Stimulated activated CD4-positive, alpha-beta T cell treated with anti-CD3 and anti-CD28 coated beads, TNF-alpha, amount 100 ng/mL, for 24 hours (primary cell): ENCODE measurements around the gene DAGLA.

Experiments used
- DNase-seq, 3 experiments: peaks; one replicate each; pipeline ENCODE4 v3.0.0-alpha.2; 2020; ENCODE audit warnings: low read depth in 3 of 3

The DAGLA gene

DNA sequence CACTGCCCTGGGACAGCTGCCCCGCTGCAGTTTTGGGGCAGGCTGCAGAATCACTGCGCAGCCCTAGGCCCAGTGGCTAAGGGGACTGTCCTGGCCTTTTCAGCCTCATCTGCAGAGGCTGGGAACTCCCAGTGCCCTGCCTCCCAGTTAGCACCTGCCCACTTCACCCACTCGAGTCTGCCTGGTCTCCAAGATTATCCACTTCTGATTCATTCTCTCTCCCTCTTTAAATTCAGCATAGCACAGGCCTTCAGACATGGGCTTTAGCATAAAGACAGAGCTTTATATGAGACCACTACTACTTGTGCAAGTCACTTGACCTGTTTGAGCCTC is 8.9 kb downstream of the DAGLA start:
- no peak for DNase-seq

DNA sequence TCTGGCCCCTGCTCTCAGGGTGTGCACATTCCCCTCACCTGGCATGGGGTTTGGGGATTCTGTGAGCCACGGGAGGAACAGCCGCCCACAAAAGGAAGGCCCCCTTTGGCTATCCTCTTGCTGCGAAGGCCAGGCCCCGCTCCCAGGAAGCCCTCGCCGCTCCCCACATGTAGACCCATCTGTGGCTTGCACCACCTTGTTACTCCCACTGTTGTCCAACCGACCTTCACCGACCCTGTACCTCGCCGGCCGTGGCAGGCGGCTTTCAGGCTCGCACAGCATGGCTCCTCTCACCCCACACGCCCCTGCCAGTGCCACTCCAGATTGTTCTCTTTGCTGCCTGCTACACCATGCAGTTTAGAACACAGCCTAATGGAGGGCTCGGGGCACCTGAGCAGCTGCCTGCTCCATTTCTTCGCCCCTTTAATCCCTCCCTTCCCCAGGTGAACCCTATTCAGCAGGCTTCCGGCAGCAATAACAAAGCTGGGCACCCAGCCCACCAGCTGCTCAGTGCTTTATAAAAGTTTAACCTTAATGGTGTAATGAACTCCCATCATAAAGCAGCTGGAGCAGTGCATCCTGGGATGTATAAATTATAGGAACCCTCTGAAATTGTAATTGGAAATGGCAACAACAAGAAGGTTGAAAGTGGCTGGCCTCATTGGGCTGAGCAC is 10.7 kb downstream of the DAGLA start:
- DNase-seq = no peak

DNA sequence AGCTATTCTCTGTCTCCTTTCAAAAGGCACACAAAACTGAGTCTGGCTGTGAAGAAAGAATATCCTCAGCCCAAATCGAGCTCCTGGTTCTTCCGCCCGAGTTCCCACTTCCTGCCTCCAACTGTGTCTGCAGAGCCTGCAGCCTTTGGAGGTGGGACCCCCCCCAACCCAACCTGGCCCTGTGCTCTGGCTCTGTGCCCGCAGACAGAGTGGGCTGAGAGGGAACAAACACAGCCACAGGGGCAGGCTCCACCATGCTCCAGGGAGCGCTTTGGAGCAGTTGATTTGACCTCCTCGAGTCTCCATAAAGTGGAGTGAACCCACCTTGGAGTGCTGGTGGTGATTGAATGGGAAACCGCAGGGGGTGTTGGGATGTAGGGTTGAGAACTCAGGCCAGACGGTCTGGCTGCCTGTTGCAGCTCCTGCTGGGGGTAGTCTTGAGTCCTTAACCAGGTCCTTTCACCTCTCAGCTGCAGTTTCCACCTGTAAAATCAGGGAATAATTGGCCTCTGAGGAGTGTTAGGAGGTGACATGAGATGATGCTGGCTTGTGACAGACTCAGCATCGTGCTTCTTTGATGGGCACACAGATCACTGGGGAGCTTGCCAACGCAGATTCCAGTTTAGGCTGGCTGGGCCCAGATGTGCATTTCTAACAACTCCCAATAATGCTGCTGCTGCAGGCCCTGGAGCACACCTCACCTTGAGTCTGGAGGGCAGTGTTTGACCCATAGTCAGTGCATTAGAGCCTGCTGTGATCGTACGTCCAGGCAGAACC is 11.4 kb downstream of the DAGLA start:
- no peak for DNase-seq

DNA sequence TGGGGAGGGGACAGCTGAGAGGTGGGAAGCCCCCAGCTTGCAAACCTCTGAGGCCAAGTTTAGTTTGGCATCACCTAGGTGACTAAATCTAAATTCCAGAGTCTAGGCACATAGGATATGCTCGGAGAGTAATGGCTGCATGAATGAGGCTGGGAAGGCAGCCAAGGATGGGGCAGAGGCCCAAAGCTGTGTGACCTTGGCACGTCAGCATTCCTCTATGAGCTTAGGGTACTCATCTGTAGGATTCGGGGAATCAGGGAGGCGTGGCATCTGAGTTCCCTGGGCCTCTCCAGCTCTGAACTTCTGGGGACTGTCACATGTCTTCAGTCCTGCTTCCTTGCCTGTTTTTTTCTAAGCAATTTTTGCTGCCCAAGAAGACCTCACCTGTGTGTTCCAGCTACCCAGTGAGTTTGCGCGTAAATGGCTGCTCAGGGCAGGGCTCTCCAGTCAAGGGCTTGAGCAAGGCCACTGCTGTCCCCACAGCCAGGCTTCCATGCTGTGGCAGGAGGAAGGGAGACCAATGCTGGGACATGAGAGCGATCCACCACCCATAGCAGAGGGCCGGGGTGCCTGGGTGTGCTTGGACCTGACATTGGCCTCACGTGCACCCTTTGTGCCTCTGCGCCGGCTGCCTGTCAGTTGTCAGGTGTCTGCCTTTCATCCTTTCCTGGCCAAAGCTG is 13.9 kb downstream of the DAGLA start:
- DNase-seq = no peak

DNA sequence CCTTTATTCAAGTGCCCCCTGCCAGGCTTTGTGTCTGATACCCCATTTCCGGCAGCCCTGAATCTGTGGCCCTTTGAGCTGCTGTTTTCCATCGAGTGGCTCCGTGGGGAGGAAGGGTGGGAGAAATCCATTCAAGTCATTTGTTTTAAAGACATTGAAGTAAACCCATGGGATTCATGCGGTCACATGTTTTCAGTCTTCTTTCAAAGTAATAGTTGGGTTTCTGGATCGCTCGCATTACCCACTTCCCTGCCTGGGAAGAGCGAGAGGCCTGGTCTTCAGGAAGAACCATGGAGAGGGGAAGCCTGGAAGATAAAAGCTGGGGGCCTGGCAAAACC is 14.4 kb downstream of the DAGLA start:
- no peak for DNase-seq

DNA sequence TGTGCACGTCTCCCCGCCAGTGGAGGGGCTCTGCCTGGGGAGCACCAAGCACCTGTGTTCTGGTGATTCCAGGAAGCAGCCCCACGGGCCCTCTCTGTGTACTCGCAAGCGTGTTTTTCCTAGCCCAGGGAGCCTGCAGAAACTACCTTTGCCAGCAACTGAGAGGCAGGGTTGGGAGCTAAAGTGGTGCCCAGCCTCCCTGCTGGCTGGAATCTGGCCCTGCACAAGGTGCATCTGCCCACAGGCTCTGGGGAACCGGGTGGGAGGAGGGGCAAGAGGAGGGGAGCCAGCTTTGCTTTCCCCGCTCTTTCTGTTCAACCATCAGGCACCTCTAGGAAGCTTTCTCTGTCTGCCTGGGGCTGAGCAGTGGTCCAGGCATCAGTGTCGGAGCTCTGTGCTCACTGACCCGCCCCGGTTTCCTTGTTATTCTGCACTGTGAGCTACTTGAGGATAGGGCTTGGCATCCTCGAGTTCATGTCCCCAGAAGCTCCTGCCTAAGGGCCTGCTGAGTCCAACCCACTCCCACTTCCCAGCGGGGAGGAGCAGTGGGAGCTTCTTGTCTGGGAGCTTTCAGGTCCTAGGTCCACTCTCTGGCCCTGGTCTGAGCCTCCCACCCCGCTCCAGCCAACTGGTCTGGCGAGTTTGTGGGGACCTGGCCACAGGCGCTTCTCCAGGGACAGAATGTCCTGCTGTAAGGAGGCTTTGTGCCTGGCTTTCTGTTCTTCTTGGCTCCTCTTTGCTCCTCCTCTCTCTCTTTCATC is 14.9 kb downstream of the DAGLA start:
- DNase-seq = no peak

DNA sequence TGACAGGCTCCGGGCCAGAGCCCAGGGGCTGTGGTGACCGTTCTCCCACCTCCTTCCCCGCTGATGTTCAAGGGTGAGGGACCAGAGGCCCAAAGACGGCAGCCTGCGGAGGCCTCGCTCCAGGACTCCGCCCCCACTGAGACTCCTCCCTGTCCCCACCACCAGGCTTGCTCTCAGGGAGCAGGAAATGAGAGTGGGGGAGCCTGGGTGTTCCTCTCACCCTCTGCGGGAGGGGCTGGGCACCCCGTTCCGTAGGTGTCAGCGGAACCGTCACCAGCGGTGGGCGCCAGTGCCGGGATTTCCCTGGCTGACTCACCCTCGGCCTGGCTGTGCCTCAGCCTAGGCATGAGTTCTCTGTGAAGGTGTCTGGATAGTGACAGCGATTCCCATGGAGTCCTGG is 15.7 kb downstream of the DAGLA start:
- DNase-seq = peak; percentile 86 to 95 (median 86)

DNA sequence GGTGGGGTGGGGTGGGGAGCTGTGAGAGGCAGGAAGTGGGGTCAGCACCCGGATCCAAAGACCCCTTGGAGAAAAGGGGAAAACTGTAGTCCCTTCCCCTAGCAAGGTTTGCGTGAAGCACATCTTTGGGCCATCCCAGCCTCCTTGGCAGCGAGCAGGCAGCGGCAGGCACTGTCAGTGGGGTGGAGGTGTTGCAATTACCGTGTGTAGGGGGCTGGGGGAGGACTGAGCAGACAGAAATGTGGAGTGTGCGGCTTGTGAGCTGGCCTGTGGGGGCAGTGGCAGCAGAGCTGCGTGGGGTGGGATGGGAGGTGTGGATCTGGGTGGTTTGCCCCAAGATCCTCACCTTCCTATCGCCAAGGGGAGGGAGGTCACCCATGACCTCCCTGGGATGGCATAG is 16.4 kb downstream of the DAGLA start:
- DNase-seq = no peak

DNA sequence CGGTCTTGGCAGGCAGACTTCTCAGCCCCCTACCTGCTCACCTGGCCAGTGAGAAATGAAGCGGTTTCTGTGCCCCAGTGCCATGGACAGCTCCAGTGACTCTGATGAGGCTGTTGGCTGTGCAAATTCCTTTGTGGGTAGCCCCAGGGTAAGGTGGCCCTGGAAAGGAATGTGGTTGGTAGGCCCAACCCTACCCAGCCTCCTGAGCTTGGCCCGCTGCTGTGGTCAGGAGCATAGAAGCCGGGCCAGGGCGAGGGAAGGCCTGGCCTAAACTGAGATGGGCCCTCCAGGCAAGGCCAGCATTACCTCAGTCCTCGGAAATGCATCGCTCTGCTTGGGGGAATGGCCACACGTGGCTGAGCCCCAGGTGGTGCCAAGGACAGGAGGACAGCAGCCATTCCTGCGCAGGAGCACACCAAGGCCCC is 16.9 kb downstream of the DAGLA start:
- no peak for DNase-seq

DNA sequence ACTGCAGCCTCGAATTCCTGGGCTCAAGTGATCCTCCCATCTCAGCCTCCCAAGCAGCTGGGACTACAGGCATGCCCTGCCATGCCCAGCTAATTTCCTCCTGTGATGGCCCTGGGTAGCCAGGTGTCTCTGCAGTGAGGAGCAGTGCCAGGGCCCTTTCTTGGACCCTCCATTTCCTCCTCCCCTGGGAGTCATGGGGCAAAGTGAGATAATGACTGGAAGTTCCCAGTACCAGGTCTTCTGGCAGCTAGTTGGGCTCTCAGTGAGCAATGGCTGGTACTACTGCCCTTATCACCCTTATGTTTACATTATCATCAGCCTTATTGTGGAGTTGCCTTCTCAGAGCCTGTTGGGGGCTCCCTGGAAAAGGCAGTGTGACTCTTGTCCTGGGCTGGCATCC is 17.6 kb downstream of the DAGLA start:
- no peak for DNase-seq

DNA sequence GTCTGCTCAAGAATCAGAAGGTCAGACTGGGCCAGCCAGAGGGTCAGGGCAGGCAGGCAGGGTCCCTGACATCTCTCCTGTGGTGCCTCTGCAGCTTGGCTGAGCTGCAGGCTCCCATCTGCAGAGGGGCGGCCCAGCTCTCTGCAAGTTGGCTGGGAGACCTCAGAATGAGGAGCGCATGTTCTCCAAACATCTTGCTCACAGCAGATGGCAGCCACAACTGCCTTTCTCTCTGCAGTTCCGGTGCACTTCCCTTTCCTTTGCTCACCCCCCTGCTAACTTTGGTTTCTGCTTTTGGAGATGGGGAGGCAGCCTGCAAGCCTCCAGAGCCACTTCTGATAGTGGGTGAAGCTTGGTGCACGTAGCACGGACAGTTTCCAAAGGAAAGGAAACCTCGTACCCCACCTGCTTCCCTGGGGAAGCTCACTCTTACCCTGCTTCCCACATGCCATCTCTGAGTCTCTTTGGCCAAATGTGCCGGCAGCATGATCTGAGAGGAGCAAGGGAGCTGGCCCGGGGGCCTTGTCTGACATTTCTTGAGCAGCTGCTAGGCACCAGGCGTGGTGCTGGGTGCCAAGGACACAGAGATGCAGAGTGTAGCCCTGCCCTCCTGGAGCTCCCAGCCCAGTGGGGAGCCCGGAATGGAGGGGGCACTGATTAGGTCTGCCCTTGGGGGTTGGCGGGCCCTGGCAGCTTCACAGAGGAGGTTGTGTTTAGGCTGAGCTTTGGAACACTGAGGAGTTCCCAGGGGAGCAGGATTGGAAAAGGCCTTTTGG is 18.2 kb downstream of the DAGLA start:
- no peak for DNase-seq

DNA sequence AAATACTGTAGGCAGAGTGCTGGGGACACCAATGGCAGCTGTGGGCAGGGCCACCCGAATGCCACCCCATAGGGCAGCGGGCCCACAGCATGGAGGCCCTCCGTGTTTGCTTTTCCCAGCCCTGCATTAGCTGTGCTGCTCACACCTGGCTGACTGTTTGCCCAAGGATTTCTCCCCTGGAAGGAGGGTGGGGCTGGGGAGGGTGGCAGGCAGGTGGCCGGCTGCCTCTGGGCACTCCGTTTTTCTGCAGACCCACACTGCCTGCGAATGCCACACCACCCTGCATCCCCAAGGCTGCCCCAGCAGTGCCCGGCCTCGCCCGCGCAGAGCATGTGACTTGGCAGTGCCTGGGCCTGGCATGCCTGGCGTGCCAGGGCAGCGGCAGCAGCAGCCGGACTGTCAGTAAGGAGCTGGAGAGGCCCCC is 19.6 kb downstream of the DAGLA start:
- DNase-seq = no peak

DNA sequence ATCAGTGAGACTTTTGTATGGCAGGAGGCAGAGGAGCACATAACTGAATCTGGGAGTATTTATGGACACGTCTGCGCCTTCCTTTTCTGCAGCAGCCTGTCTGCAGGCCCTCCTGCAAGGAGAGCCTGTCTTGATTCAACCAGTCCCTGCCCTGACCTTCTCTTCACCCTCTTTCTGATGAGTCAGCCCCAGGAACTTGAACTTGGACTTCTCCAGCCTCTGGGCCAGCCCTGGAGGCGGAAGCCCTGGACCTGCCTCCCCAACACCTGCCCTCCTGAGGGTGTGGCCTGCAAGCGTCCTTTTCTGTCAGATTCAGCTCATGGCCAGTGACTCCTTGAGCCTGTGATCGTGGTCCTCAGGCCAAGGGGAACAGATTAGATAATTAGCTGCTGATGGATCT is 20.0 kb downstream of the DAGLA start:
- DNase-seq = no peak

DNA sequence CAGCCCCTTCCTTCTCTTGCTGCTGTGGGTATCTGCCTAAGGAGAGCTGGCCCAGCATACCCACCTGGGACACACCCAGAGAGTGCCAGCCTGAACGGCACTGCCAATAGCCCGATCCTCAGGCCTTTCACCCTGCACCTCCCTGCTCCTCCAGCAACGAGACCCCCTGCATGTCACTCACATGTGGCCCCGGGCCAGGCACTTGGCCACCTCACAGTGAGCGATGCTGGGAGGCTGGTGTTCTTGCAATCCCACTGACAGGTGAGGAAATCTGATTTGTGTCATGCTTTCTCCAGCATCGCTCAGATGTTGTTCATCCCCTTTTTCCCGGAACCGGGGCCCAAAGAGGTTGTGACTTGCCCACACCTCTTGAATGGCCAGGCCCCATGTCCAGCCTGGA is 20.5 kb downstream of the DAGLA start:
- DNase-seq = no peak

DNA sequence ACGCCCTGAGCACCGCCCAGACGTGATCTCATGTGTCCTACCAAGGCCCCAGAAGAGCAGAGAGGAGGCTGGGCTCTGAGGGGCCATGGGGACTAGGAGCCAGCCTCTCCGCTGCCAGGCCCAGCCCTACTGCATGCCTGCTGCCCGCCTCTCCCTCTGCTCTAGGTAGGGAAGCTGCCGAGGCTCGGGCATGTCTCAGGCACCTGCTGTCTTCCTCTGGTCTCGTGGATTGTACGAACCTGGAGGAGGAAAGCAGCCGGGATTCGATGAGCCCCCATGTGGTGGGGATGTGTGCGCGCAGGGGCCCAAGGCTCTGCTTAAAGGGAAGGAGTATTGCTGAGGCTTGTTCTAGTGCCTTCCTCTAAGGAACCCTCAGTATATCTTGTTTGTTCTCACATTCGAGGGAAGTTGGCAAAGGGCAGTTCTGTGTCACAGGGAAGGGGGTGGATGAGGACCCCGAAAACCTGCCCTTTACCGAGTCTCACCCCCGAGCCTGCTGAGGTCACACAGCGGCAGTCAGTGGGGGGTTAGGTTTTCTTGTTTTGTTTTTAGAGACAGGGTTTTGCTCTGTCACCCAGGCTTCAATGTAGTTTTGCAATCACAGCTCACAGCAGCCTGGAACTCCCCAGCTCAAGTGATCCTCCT is 21.2 kb downstream of the DAGLA start:
- no peak for DNase-seq

DNA sequence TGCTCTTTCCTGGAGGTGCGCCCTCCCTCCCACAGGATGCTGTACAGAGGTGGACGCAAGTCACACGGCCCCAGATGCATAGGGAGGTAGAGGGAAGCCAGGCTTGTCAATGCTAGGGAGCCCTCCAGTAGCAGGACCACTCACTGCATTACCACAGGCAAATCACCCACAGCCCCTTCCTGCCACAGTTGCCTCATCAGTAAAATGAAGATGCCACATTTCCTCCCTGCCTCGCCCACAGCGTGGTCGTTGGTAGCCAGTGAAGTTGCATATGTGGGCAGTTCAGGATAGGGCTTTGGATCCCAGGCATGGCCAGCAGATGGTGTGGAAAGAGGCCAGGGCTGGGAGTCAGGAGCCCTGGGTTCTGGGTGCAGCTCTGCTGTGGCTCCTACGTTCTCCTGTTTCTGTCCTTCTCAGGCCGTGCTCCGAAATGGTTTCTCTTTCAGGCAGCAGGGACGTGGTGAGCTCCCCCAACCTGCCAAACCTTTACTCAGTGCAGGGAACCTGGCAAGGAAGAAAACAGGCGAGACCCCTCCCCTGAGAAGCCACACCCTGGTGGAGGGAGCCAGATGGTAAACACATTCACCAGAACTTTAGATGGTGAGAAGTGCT is 22.6 kb downstream of the DAGLA start:
- no peak for DNase-seq

DNA sequence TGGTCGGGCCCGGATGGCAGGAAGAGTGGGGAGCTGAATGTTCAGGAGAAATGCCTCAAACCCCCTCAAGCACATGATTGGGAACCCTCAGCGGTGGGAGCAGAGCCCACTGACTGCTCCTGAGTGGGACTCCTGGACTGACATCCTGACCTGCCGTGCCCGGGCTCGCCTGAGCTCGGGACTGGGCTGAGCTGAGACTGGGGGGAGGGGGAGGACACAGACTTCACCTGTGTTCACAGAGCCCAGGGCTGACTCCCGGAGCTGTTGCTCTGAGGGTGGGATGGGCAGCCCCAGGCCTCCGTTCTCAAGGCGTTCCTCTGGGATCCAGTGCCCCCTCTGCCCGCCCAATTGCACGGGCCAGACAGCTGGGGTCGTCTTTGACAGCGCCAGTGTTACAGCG is 24.6 kb downstream of the DAGLA start:
- DNase-seq = no peak

DNA sequence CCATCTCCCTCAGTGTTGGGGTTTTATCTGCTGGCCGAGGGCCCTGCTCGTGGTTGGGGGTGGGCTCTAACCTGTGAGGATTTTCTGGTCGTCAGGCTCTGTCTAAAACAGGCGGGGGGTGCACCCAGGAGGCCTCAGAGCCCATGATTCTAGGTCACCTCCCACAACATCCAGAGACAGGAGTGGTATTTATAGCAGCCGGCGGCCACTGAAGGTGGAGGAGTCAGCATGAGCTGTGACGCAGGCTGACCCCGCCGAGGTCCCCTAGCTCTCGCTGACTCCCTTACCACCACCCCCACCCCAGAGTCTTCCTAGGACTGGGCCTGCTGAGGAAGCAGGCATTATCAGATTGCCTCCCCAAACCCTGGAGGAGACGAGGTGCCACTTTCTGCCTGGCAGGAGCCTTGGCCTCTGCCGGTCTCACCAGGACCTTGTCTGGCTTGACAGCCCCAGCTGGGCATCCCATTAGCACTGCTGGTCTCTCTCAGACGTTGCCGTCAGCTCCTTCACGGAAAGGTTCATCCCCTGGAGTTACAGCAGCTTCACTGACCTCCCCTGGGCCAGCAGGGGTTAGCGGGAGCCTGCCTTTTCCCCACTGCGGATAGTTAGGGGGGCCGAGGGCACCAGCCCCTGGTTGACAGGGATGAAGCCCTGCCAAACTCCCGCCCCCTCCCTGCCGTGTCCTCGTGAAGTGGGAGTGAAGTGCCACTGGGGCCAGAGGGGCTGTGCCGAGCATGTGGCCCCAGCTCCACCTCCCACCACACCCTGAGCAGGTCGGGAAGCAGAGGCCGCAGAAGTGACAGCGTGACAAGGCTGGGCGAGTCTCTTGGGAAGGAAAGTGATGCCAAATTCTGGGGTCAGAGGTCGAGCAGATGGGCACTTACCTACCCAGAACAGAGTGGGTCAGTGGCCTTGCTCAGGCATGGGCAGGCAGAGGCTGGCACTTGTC is 26.5 kb downstream of the DAGLA start:
- DNase-seq = no peak

DNA sequence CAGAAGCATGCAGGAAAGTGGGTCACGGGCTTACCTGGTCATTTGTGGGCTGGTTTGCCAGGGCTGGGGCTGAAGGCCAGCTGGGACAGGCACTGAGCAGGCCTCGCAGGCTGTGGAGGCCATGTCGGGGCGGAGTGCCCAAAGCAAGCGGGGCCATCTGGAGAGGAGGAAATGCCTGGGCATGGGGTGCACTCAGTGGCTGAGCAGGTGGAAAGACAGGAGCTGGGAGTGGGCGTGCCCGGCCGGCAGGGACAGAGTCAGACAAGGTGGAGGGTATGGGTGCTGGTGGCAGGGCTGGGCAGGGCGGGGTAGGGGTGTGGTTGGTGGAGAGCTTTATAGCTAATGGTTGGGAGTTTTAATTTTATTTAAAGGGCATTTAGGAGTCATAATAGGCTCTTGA is 27.4 kb downstream of the DAGLA start:
- no peak for DNase-seq

DNA sequence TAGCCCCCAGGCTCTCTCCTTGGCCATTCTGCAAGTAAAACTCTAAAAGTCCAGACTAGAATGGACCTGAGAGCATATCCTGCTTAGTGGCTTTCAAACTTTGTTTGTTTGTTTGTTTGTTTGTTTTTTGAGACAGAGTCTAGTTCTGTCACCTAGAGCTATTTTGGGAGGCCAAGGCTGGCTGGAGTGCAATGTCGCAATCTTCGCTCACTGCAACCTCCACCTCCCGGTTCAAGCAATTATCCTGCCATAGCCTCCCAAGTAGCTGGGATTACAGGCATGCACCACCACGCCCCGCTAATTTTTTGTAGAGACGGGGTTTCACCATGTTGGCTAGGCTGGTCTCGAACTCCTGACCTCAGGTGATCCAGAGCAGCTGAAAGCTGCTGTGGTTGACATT is 28.9 kb downstream of the DAGLA start:
- no peak for DNase-seq
